A673 (cell line): ENCODE data around the gene YIPF4. TPM values are rescaled to one million over a fixed set of nuclear protein-coding genes. Genes with fewer than 3 reads are reported as not detected.

Source experiments
- Bru-seq: library from RNA; stranded (reverse); fragments of 400-500 nt; gene quantifications from one replicate; lab custom pipeline; 2021; lab: Mats Ljungman, UMichigan
- BruChase-seq, 2 experiments: library from RNA; stranded (reverse); fragments of 400-500 nt; gene quantifications; one replicate each; lab custom pipeline; 2021; lab: Mats Ljungman, UMichigan
- BruUV-seq: library from RNA; stranded (reverse); fragments of 400-500 nt; replicated peaks from 2 replicates; lab custom pipeline; 2021; lab: Mats Ljungman, UMichigan
- CTCF ChIA-PET: fragments of 300-600 bp; sonication (Branson Sonifier 250); formaldehyde crosslinking; loops from one replicate; lab custom pipeline; 2022; ENCODE audit warnings: antibody characterized with exemption; lab: Charles Lee
- POLR2A ChIA-PET: fragments of 300-600 bp; sonication (Branson Sonifier 250); formaldehyde crosslinking; loops from one replicate; lab custom pipeline; 2022; ENCODE audit warnings: antibody characterized with exemption; ENCODE audit not compliant: low non-redundant PET; lab: Charles Lee
- DNase-seq: peaks from one replicate; pipeline ENCODE4 v3.0.0-alpha.2; 2015; ENCODE audit warnings: low spot score
- H3K27ac ChIP-seq: fragments of 200-600 bp; sonication (generic); 2 replicates; pipeline ENCODE4 v1.5.1; 2016; ENCODE audit warnings: mixed run types, low read depth, mild to moderate bottlenecking, mixed read lengths, antibody characterized with exemption, low read length; ENCODE audit not compliant: poor library complexity, severe bottlenecking
- H3K27me3 ChIP-seq: fragments of 200-600 bp; sonication (generic); replicated peaks from 2 replicates; pipeline ENCODE4 v1.6.1; 2017; ENCODE audit warnings: mixed run types, low read depth, mild to moderate bottlenecking, mixed read lengths, antibody characterized with exemption, low read length; ENCODE audit not compliant: insufficient read depth, poor library complexity
- H3K36me3 ChIP-seq: fragments of 200-600 bp; sonication (generic); 2 replicates; pipeline ENCODE4 v1.6.1; 2016; ENCODE audit warnings: mixed run types, mild to moderate bottlenecking, mixed read lengths, antibody characterized with exemption, low read length; ENCODE audit not compliant: insufficient read depth, poor library complexity, severe bottlenecking
- H3K4me1 ChIP-seq: fragments of 200-600 bp; sonication (generic); 2 replicates; pipeline ENCODE4 v1.6.1; 2017; ENCODE audit warnings: mixed run types, mild to moderate bottlenecking, mixed read lengths, antibody characterized with exemption, low read length; ENCODE audit not compliant: insufficient read depth, poor library complexity, severe bottlenecking
- H3K4me3 ChIP-seq: fragments of 200-600 bp; sonication (generic); 2 replicates; pipeline ENCODE4 v1.5.1; 2016; ENCODE audit warnings: low read depth, mixed run types, mild to moderate bottlenecking, mixed read lengths, low read length; ENCODE audit not compliant: poor library complexity, severe bottlenecking
- H3K9me3 ChIP-seq: fragments of 200-600 bp; sonication (generic); 2 replicates; pipeline ENCODE4 v1.6.1; 2016; ENCODE audit warnings: mixed run types, low read depth, mild to moderate bottlenecking, mixed read lengths, antibody characterized with exemption, low read length; ENCODE audit not compliant: poor library complexity, severe bottlenecking
- EZH2 ChIP-seq: fragments of 200-600 bp; sonication (generic); IDR thresholded peaks from 2 replicates; pipeline ENCODE4 v1.6.1; 2017; ENCODE audit warnings: borderline replicate concordance, low read depth, mild to moderate bottlenecking, mixed read lengths, antibody characterized with exemption, low read length; ENCODE audit not compliant: poor library complexity, severe bottlenecking
- intact Hi-C: fragments of 100-400 bp; cut with micrococcal nuclease; formaldehyde crosslinking; loops from one replicate; pipeline ENCODE4 v1.10.0; 2022; ENCODE audit not compliant: unreplicated experiment
- long read RNA-seq: library from polyadenylated mRNA; stranded (forward); transcript quantifications from one replicate; pipeline ENCODE4 v2.0.0, GENCODE V29; 2022
- total RNA-seq: library from RNA; stranded (reverse); gene quantifications from 2 replicates; pipeline ENCODE4 v1.2.3, GENCODE V29; 2021
- TF ChIP-seq, protein P1 (sequence below): fragments of 300-800, 200-600 bp; sonication (generic); conservative IDR thresholded peaks from 2 replicates; pipeline ENCODE4 v1.5.1; 2017; ENCODE audit warnings: low read depth, mild to moderate bottlenecking, antibody characterized with exemption, low read length, moderate library complexity, mixed read lengths

Gene YIPF4
- total RNA-seq: 39.9 and 40.7 TPM in 2 replicates
- percentile 78 among the genes with signal in this experiment for Bru-seq, nascent RNA
- BruChase-seq, experiment 1, labeled RNA remaining after a 2-hour chase: percentile 78 among the genes with signal in this experiment
- BruChase-seq, experiment 2, labeled RNA remaining after a 6-hour chase: percentile 87 among the genes with signal in this experiment
- long read RNA-seq, full-length matches to known transcripts: 73 of 90 reads
- long read RNA-seq, partial matches to known transcripts: 2 of 90 reads
- long read RNA-seq, other reads (novel, unspliced or antisense): 15 of 90 reads

GRCh38 chr2:32277674-32278477 lies at the start of gene YIPF4:
Gene YIPF4 (plus strand): TSS chr2:32277904. CDS start chr2:32278156, 252 bp downstream.
- Histone ChIP-seq H3K4me1 (no peaks in the 10 kb centered on the region), H3K4me3 (peak within 1 kb of the TSS; percentile 99), H3K27ac (peak within 1 kb of the TSS; percentile 76), H3K36me3 (no peaks in the 10 kb centered on the region), H3K9me3 (no peaks in the 10 kb centered on the region), H3K27me3 (no peaks in the 10 kb centered on the region)
- ChIA-PET POLR2A (no interaction called here), CTCF (no interaction called here)
- intact Hi-C loops: no loop called here
- BruUV-seq: no TSS peak
- TF ChIP-seq EZH2: no peak
- TF ChIP-seq, protein P1, sequence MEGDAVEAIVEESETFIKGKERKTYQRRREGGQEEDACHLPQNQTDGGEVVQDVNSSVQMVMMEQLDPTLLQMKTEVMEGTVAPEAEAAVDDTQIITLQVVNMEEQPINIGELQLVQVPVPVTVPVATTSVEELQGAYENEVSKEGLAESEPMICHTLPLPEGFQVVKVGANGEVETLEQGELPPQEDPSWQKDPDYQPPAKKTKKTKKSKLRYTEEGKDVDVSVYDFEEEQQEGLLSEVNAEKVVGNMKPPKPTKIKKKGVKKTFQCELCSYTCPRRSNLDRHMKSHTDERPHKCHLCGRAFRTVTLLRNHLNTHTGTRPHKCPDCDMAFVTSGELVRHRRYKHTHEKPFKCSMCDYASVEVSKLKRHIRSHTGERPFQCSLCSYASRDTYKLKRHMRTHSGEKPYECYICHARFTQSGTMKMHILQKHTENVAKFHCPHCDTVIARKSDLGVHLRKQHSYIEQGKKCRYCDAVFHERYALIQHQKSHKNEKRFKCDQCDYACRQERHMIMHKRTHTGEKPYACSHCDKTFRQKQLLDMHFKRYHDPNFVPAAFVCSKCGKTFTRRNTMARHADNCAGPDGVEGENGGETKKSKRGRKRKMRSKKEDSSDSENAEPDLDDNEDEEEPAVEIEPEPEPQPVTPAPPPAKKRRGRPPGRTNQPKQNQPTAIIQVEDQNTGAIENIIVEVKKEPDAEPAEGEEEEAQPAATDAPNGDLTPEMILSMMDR: no peak
- DNase-seq: peak; percentile 95

- POLR2A ChIA-PET: no interaction called here
Measured at GRCh38 chr2:32228181-32228580, 49.5 kb upstream of the YIPF4 start.

DNA sequence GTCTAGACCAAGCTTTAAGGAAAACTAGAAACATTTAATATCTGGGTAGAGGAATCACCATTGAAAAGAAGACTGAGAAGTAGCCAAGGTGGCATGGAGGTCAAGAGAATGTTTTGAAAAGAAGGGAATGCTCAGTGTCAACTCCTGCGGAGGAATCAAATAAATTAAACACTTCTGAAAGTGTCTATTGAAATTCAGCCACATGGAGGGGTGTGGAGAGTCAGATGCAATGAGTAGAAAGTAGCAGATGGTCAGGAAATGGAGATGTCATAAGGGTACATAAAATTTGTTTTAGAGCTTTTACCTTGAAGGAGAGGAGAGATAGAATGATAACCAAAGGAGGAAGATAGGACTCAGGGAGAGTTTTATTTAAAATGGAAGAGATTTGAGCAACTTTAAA lies 48.1 kb upstream of the YIPF4 start:
- BruUV-seq: no TSS peak
- DNase-seq: no peak
- Histone ChIP-seq H3K4me1 (no peaks in the 10 kb centered on the region), H3K4me3 (no peak overlapping the region), H3K27me3 (no peaks in the 10 kb centered on the region), H3K9me3 (no peaks in the 10 kb centered on the region), H3K36me3 (no peaks in the 10 kb centered on the region), H3K27ac (no peak overlapping the region)
- intact Hi-C loops: no loop called here
- ChIA-PET CTCF (no interaction called here), POLR2A (no interaction called here)
- TF ChIP-seq, protein P1: no peak
- no peak for TF ChIP-seq EZH2

More at GRCh38 chr2:32228181-32228580, 49.5 kb upstream of the YIPF4 start:
- no peaks in the 10 kb centered on the region for H3K27me3 ChIP-seq
- H3K27ac ChIP-seq: no peak overlapping the region
- intact Hi-C loops: no loop called here
- TF ChIP-seq EZH2: no peak
- TF ChIP-seq, protein P1: no peak
- no peaks in the 10 kb centered on the region for H3K4me1 ChIP-seq
- CTCF ChIA-PET: no interaction called here
- DNase-seq: no peak
- no peaks in the 10 kb centered on the region for H3K9me3 ChIP-seq
- no peaks in the 10 kb centered on the region for H3K36me3 ChIP-seq
- no peak overlapping the region for H3K4me3 ChIP-seq
- BruUV-seq: no TSS peak
